ENCODE results near the gene PNN.

GRCh38 chr14:39145266-39145966, 29.6 kb upstream of the PNN start:
- TF ChIP-seq CTCF (conservative IDR thresholded peaks at IDR 0.05 in 1 of 2, IDR thresholded peaks at IDR 0.05 in 1 of 2; ENCODE audit: low read depth in 1 of 2, low read length in 2 of 2) (no peak), EZH2 (IDR thresholded peaks at IDR 0.05; ENCODE audit: low read length, missing control alignments) (no peak)
